ENCODE results near the gene GRAMD2B. TPM values are rescaled to one million over a fixed set of nuclear protein-coding genes. Genes with fewer than 3 reads are reported as not detected.

GRAMD2B gene
- total and polyA plus RNA-seq, 2 of the 13 experiments (the other 11 are each of a cell fraction or from before 2014, with no cell fraction given) = 8.1 to 10.6 TPM

DNA sequence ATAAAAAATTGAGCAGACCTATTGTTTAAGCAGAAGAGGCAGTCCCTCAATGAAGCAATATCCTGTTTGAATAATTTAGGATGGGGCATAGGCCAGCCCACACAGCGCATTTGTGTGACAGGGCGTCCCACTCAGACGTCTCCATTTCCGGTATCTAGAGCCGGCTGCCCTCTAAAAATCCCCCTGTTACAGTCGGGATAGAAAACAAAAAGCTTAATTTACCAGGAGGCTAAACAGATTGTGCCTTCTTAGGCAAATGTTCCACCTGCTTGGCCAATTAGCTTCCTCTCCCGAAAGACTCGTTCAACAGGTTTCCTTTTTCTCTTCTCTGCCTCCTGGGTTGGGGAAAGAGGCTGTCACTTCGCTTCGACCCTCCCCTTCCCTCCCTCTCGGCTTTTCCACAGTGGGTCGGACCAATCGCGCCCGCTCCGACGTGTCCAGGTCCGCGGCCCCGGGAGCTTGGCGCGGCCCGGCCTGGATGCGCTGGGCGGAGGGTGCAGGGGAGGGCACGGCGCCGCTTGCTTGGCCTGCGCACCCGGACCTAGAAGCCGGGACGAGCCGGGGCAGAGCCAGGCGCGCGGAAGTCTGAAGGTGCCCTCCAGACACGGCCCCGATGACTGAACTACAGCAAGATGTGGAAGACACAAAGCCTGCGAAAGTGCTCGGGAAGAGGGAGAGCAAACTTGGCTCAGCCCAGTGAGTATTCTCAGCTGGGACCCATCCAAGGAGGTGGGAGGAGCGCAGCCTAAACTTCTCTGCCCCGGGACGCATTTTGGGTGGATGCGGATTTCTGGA, at the start of gene GRAMD2B (continued):
- TF ChIP-seq ZNF724P (CRISPR knock-in tag; IDR thresholded peaks at IDR 0.05; ENCODE audit: borderline replicate concordance) (no peak), NCOA2 (CRISPR knock-in tag; IDR thresholded peaks at IDR 0.05) (no peak), WIZ (CRISPR knock-in tag; IDR thresholded peaks at IDR 0.05) (no peak), ZNF776 (CRISPR knock-in tag; IDR thresholded peaks at IDR 0.05) (no peak), ZFX (CRISPR knock-in tag; IDR thresholded peaks at IDR 0.05; ENCODE audit: low read depth) (peak; percentile 35; the same call in 1 of the 2 replicates), TGIF2 (CRISPR knock-in tag; IDR thresholded peaks at IDR 0.05) (no peak), KMT2A (CRISPR knock-in tag; IDR thresholded peaks at IDR 0.05) (peak; percentile 57; the same call in 1 of the 2 replicates), ZNF780A (CRISPR knock-in tag; IDR thresholded peaks at IDR 0.05) (no peak), ZSCAN12 (CRISPR knock-in tag; IDR thresholded peaks at IDR 0.05) (no peak), ZNF777 (CRISPR knock-in tag; IDR thresholded peaks at IDR 0.05) (peak; percentile 93), POLR2A (IDR thresholded peaks at IDR 0.05; ENCODE audit: insufficient read depth in 1 of 2, low read depth in 2 of 2, low read length in 2 of 2) (0 out of 4 replicates have a peak, but pooled peaks of 1 of the 2 experiments have one; percentile 36), ZNF563 (CRISPR knock-in tag; IDR thresholded peaks at IDR 0.05) (no peak), ZNF446 (CRISPR knock-in tag; IDR thresholded peaks at IDR 0.05) (no peak), DNMT1 (CRISPR knock-in tag; IDR thresholded peaks at IDR 0.05) (no peak), ZNF547 (CRISPR knock-in tag; IDR thresholded peaks at IDR 0.05) (no peak), NFYB (CRISPR knock-in tag; IDR thresholded peaks at IDR 0.05) (peak; percentile 43; the same call in 1 of the 2 replicates), ZNF367 (CRISPR knock-in tag; IDR thresholded peaks at IDR 0.05; ENCODE audit: borderline replicate concordance) (no peak)
- TF ChIP-seq, protein P1, sequence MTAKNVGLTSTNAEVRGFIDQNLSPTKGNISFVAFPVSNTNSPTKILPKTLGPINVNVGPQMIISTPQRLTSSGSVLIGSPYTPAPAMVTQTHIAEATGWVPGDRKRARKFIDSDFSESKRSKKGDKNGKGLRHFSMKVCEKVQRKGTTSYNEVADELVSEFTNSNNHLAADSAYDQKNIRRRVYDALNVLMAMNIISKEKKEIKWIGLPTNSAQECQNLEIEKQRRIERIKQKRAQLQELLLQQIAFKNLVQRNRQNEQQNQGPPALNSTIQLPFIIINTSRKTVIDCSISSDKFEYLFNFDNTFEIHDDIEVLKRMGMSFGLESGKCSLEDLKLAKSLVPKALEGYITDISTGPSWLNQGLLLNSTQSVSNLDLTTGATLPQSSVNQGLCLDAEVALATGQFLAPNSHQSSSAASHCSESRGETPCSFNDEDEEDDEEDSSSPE (CRISPR knock-in tag; IDR thresholded peaks at IDR 0.05) = no peak
- TF ChIP-seq, protein P2, sequence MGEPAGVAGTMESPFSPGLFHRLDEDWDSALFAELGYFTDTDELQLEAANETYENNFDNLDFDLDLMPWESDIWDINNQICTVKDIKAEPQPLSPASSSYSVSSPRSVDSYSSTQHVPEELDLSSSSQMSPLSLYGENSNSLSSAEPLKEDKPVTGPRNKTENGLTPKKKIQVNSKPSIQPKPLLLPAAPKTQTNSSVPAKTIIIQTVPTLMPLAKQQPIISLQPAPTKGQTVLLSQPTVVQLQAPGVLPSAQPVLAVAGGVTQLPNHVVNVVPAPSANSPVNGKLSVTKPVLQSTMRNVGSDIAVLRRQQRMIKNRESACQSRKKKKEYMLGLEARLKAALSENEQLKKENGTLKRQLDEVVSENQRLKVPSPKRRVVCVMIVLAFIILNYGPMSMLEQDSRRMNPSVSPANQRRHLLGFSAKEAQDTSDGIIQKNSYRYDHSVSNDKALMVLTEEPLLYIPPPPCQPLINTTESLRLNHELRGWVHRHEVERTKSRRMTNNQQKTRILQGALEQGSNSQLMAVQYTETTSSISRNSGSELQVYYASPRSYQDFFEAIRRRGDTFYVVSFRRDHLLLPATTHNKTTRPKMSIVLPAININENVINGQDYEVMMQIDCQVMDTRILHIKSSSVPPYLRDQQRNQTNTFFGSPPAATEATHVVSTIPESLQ (CRISPR knock-in tag; conservative IDR thresholded peaks at IDR 0.05) = no peak
- TF ChIP-seq, protein P3, sequence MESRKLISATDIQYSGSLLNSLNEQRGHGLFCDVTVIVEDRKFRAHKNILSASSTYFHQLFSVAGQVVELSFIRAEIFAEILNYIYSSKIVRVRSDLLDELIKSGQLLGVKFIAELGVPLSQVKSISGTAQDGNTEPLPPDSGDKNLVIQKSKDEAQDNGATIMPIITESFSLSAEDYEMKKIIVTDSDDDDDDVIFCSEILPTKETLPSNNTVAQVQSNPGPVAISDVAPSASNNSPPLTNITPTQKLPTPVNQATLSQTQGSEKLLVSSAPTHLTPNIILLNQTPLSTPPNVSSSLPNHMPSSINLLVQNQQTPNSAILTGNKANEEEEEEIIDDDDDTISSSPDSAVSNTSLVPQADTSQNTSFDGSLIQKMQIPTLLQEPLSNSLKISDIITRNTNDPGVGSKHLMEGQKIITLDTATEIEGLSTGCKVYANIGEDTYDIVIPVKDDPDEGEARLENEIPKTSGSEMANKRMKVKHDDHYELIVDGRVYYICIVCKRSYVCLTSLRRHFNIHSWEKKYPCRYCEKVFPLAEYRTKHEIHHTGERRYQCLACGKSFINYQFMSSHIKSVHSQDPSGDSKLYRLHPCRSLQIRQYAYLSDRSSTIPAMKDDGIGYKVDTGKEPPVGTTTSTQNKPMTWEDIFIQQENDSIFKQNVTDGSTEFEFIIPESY (CRISPR knock-in tag; IDR thresholded peaks at IDR 0.05) = no peak
- TF ChIP-seq, protein P4, sequence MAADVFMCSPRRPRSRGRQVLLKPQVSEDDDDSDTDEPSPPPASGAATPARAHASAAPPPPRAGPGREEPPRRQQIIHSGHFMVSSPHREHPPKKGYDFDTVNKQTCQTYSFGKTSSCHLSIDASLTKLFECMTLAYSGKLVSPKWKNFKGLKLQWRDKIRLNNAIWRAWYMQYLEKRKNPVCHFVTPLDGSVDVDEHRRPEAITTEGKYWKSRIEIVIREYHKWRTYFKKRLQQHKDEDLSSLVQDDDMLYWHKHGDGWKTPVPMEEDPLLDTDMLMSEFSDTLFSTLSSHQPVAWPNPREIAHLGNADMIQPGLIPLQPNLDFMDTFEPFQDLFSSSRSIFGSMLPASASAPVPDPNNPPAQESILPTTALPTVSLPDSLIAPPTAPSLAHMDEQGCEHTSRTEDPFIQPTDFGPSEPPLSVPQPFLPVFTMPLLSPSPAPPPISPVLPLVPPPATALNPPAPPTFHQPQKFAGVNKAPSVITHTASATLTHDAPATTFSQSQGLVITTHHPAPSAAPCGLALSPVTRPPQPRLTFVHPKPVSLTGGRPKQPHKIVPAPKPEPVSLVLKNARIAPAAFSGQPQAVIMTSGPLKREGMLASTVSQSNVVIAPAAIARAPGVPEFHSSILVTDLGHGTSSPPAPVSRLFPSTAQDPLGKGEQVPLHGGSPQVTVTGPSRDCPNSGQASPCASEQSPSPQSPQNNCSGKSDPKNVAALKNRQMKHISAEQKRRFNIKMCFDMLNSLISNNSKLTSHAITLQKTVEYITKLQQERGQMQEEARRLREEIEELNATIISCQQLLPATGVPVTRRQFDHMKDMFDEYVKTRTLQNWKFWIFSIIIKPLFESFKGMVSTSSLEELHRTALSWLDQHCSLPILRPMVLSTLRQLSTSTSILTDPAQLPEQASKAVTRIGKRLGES (CRISPR knock-in tag; IDR thresholded peaks at IDR 0.05; ENCODE audit: borderline replicate concordance) = no peak
- TF ChIP-seq, protein P5, sequence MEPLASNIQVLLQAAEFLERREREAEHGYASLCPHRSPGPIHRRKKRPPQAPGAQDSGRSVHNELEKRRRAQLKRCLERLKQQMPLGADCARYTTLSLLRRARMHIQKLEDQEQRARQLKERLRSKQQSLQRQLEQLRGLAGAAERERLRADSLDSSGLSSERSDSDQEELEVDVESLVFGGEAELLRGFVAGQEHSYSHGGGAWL (CRISPR knock-in tag; IDR thresholded peaks at IDR 0.05) = no peak

Measured in HepG2 (cell line).